Stimulated activated naive CD8-positive, alpha-beta T cell treated with anti-CD3 and anti-CD28 coated beads, Interleukin-15, Interleukin-2, amounts not matched to agents 100 ng/mL and 50 ng/mL, for 24 hours (primary cell): Measurements from ENCODE around the gene DLG1.

Source experiments
- H3K27ac Mint-ChIP-seq: one replicate; pipeline ENCODE4 v1.8.0; 2021; ENCODE audit warnings: mild to moderate bottlenecking, mixed read lengths
- H3K27me3 Mint-ChIP-seq: one replicate; pipeline ENCODE4 v1.8.0; 2021; ENCODE audit warnings: mixed read lengths
- H3K36me3 Mint-ChIP-seq: one replicate; pipeline ENCODE4 v1.8.0; 2021; ENCODE audit warnings: low read depth, mixed read lengths
- H3K4me1 Mint-ChIP-seq: one replicate; pipeline ENCODE4 v1.8.0; 2021; ENCODE audit warnings: low read depth, mixed read lengths
- H3K4me3 Mint-ChIP-seq: one replicate; pipeline ENCODE4 v1.8.0; 2021; ENCODE audit warnings: mild to moderate bottlenecking, mixed read lengths
- H3K9me3 Mint-ChIP-seq: one replicate; pipeline ENCODE4 v1.8.0; 2021; ENCODE audit warnings: mixed read lengths

DLG1 gene

GRCh38 chr3:196997311-196997710 is 301.1 kb downstream of the DLG1 start:
- no peak overlapping the region for H3K27ac Mint-ChIP-seq
- H3K9me3 Mint-ChIP-seq: no peaks in the 10 kb centered on the region
- H3K36me3 Mint-ChIP-seq: no peaks in the 10 kb centered on the region
- H3K4me1 Mint-ChIP-seq: peaks cover 4% of the 10 kb centered on the region
- H3K4me3 Mint-ChIP-seq: no peak overlapping the region
- H3K27me3 Mint-ChIP-seq: no peaks in the 10 kb centered on the region

GRCh38 chr3:196996454-196997265 is 301.8 kb downstream of the DLG1 start:
- Mint-ChIP-seq H3K4me1 (peaks cover 1% of the 10 kb centered on the region), H3K4me3 (no peak overlapping the region), H3K27me3 (no peaks in the 10 kb centered on the region), H3K27ac (no peak overlapping the region), H3K36me3 (no peaks in the 10 kb centered on the region), H3K9me3 (no peaks in the 10 kb centered on the region)

GRCh38 chr3:196995646-196996355 is 302.6 kb downstream of the DLG1 start:
- no peak overlapping the region for H3K27ac Mint-ChIP-seq
- H3K4me1 Mint-ChIP-seq: no peaks in the 10 kb centered on the region
- no peaks in the 10 kb centered on the region for H3K36me3 Mint-ChIP-seq
- no peaks in the 10 kb centered on the region for H3K9me3 Mint-ChIP-seq
- no peaks in the 10 kb centered on the region for H3K27me3 Mint-ChIP-seq
- H3K4me3 Mint-ChIP-seq: no peak overlapping the region

GRCh38 chr3:196995027-196995426 is 303.4 kb downstream of the DLG1 start:
- Mint-ChIP-seq H3K27me3 (no peaks in the 10 kb centered on the region), H3K4me1 (no peaks in the 10 kb centered on the region), H3K36me3 (no peaks in the 10 kb centered on the region), H3K27ac (no peak overlapping the region), H3K4me3 (no peak overlapping the region), H3K9me3 (no peaks in the 10 kb centered on the region)

- H3K9me3 Mint-ChIP-seq: no peaks in the 10 kb centered on the region
- H3K27ac Mint-ChIP-seq: no peak overlapping the region
- H3K27me3 Mint-ChIP-seq: no peaks in the 10 kb centered on the region
- no peaks in the 10 kb centered on the region for H3K4me1 Mint-ChIP-seq
- no peak overlapping the region for H3K4me3 Mint-ChIP-seq
- H3K36me3 Mint-ChIP-seq: no peaks in the 10 kb centered on the region
Observed at GRCh38 chr3:196994056-196994455, 304.4 kb downstream of the DLG1 start.
